GM19467 (cell line): ENCODE results near the gene ZNF608.

ENCODE experiments used
- ATAC-seq: cut with Tn5 transposase; IDR thresholded peaks from one replicate; pipeline ENCODE4 v1.9.1; 2021; ENCODE audit warnings: mild to moderate bottlenecking, moderate library complexity; ENCODE audit not compliant: unreplicated experiment

The ZNF608 gene

DNA sequence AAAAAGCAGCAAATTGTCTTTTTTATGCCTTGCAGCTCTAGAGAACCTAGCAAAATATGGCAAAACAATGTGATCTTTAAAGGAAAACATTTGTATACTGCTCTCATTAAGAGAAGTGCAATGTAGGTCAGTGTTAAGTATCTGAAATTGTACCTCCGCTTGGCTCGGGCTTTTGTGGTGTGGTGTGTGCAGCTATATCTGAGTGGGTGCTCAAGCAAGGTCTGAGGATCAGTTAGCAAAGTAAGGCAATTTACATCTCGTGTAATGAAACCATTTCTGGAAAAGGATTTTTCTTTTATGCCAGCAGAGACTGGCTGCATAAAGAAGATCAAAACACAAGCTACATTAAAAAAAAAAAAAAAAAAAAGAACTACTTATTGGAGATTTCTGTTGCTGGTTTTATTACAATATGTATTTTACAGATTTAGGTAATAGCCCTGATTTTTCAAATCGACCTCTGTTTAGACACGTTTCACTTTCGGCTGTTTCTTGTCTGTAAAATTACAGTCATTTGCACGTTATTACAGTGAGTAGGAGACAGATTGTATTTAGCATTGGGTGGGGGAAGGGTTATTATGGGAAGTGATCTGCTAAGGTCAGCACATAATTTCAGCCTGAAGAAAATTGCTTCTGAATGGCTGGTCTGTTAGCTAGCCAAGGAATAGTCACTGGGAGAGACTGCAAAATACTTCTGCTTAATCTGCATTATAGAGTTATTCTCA, 7.9 kb upstream of the ZNF608 start:
- no peak for ATAC-seq

DNA sequence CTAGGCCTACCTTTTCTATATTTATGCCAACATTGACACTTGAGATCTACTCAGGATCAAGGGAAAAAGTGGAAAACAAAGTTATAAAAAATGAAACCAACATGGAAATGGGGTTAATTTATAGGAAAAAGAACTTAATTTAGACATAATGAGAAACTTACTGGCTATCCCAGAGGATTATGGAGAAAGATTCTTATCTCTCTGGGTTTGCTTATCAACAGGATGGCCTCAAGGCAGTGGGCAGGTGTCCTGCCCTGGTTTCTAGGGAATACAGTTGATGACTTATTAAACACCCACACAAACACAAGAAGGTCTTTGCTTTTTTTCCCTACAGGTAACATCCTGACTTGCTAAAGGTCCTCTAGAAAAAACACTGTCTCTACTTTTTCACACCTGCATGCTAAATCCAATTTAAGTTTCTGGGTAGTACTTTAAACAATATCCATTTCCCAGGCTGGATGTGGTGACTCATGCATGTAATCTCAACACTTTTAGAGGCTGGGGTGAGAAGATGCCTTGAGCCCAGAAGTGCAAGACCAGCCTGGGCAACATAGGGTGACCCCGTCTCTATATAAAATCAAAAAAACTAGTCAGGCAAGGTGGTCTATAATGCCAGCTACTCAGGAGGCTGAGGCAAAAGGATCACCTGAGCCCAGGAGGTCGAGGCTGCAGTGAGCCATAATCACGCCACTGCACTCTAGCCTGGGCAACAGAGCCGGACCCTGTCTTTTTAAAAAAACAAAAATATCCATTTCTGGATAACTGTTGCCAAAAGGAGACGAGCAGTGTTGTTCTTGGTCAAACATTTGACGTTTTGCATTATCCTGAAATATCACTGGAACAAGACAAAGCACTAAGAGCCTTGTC, 6.6 kb upstream of the ZNF608 start:
- ATAC-seq: no peak

DNA sequence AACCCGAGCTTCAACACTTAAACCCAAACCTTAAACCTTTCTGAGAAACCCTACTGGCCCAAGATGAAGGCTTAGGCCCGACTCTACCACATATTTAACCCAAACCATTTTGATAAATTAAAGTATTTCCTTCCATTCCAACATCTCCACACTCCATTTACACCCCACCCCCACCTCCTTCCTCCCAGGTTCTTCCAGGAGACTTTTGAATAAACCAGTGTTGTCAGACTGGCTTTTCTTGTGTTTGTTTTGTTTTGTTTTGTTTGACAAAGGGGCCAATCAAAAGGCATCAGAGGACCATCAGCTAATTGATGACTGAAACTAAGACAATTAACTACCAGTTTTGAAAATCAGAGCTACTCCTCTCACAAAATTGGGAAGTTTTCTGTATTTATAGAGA, 4.6 kb upstream of the ZNF608 start:
- ATAC-seq: no peak

GRCh38 chr5:124748687-124749594, 2.5 kb upstream of the ZNF608 start:
- peak; percentile 83 for ATAC-seq

GRCh38 chr5:124747791-124748686, 1.6 kb upstream of the ZNF608 start:
- peak; percentile 45 for ATAC-seq

GRCh38 chr5:124746916-124747790, 714 bp upstream of the ZNF608 start:
- no peak for ATAC-seq

GRCh38 chr5:124745007-124745927, 1.2 kb downstream of the ZNF608 start:
- ATAC-seq: no peak

GRCh38 chr5:124744170-124744971, 2.1 kb downstream of the ZNF608 start:
- no peak for ATAC-seq

DNA sequence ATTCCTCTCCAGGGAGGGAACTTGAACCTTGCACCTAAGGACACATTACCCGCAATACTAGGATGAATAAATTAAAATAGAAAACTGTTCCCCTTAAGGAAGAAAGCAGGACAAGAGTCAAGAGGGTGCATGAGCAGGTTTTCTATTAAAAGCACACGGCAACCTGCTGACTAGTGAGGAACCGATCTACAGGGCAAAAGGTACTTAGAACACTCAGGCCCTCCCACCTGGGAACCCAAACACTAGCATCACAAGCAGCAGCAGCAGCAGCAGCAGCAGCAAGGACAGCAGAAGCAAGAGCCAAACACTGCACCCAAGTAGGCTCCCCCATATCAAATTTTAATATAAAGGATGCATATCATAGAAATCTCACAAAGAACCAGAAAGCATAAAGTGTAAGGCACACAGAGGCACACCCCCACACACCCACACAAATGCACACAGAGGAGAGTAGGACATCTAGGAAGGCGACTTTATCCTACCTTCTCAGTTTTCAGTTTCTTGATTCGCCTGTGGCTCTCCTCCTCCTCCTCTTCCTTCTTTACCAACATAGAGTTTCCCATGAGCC, 2.8 kb downstream of the ZNF608 start:
- ATAC-seq: no peak

GRCh38 chr5:124742983-124743601, 3.3 kb downstream of the ZNF608 start:
- ATAC-seq: no peak

GRCh38 chr5:124742521-124742920, 3.9 kb downstream of the ZNF608 start:
- ATAC-seq: no peak

GRCh38 chr5:124741711-124742496, 4.5 kb downstream of the ZNF608 start:
- ATAC-seq: no peak

- ATAC-seq: no peak
Observed at GRCh38 chr5:124740991-124741583, 5.4 kb downstream of the ZNF608 start.

DNA sequence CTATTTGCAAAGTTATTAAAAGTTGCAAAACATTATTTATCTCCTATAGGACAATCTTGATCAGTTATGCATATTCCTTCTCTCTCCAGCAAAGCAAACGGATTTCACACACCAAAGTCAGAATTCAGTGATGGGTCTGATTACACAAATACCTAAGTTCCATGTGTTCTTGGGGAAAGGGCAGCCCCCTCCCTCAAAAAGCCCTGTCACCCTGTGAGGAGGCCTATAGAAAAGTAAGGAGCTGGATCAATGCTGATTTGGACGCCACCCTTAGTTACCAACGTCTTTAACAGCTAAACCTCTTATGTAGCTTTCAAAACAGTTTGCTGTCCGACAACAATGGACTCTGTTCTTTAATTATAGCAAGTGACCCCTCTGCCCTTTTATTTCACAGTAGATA, 6.4 kb downstream of the ZNF608 start:
- ATAC-seq: no peak

DNA sequence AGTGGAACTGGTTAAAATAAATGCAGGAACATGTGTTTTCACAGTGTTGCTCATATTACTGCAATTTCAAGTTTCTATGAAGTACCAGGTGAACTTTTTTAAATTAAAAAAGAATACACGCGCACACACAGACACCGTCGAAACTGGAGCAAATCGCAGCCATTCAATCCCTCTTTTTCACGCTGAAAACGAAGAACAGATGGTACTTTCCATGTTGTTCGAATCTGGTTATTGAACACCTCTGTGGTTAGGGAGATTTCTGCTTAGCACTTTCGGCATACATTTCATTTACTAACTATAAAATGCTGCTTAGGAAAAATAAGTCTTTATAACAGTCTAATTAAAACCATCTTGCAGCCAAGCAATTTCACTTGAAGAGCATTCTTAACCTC, 6.8 kb downstream of the ZNF608 start:
- ATAC-seq: no peak
